ENCODE results near the gene KDM5B. TPM values are rescaled to one million over a fixed set of nuclear protein-coding genes. Genes with fewer than 3 reads are reported as not detected.

Gene KDM5B
- total RNA-seq, 1 donor from 2014 or later: 93.4 TPM

- Histone ChIP-seq H3K9me3 (ENCODE audit: control insufficient read depth in 3 of 3, low read length in 3 of 3) (no peaks in the 10 kb centered on the region), H3K4me3 (ENCODE audit: low read length in 3 of 3) (no peak overlapping the region), H3K36me3 (ENCODE audit: control insufficient read depth in 3 of 3, insufficient read depth in 3 of 3, low read length in 3 of 3) (no peaks in the 10 kb centered on the region), H3K27me3 (ENCODE audit: control insufficient read depth in 3 of 3, insufficient read depth in 3 of 3, low read length in 3 of 3) (peaks cover 0 to 9% (median 0%) of the 10 kb centered on the region in 3 donors), H3K4me1 (ENCODE audit: control insufficient read depth in 3 of 3, insufficient read depth in 3 of 3, low read length in 3 of 3) (peaks cover 6 to 13% (median 8%) of the 10 kb centered on the region in 3 donors), H3K27ac (ENCODE audit: low read depth, low read length) (no peak overlapping the region), H3K9ac (ENCODE audit: low read depth in 1 of 3, low read length in 3 of 3) (no peak overlapping the region)
Measured at GRCh38 chr1:202815120-202815519, 6.9 kb upstream of the KDM5B start.

- peaks cover 10 to 19% (median 15%) of the 10 kb centered on the region in 3 donors for H3K4me1 ChIP-seq (ENCODE audit: control insufficient read depth in 3 of 3, insufficient read depth in 3 of 3, low read length in 3 of 3)
- no peaks in the 10 kb centered on the region for H3K9me3 ChIP-seq (ENCODE audit: control insufficient read depth in 3 of 3, low read length in 3 of 3)
- H3K27me3 ChIP-seq (ENCODE audit: control insufficient read depth in 3 of 3, insufficient read depth in 3 of 3, low read length in 3 of 3): peaks cover 0 to 15% (median 0%) of the 10 kb centered on the region in 3 donors
- no peaks in the 10 kb centered on the region for H3K36me3 ChIP-seq (ENCODE audit: control insufficient read depth in 3 of 3, insufficient read depth in 3 of 3, low read length in 3 of 3)
- H3K27ac ChIP-seq (ENCODE audit: low read depth, low read length): no peak overlapping the region
- H3K9ac ChIP-seq (ENCODE audit: low read depth in 1 of 3, low read length in 3 of 3): no peak overlapping the region
- no peak overlapping the region for H3K4me3 ChIP-seq (ENCODE audit: low read length in 3 of 3)
Measured at GRCh38 chr1:202812176-202813026, 4.2 kb upstream of the KDM5B start.

GRCh38 chr1:202811296-202812175, 3.3 kb upstream of the KDM5B start:
- Histone ChIP-seq H3K27ac (ENCODE audit: low read depth, low read length) (no peak overlapping the region), H3K4me3 (ENCODE audit: low read length in 3 of 3) (peak overlapping the region; percentile 80 to 90 (median 82)), H3K9ac (ENCODE audit: low read depth in 1 of 3, low read length in 3 of 3) (peak overlapping the region; percentile 68 to 88 (median 75)), H3K4me1 (ENCODE audit: control insufficient read depth in 3 of 3, insufficient read depth in 3 of 3, low read length in 3 of 3) (peaks cover 16 to 19% (median 18%) of the 10 kb centered on the region in 3 donors), H3K36me3 (ENCODE audit: control insufficient read depth in 3 of 3, insufficient read depth in 3 of 3, low read length in 3 of 3) (no peaks in the 10 kb centered on the region), H3K9me3 (ENCODE audit: control insufficient read depth in 3 of 3, low read length in 3 of 3) (no peaks in the 10 kb centered on the region), H3K27me3 (ENCODE audit: control insufficient read depth in 3 of 3, insufficient read depth in 3 of 3, low read length in 3 of 3) (peaks cover 0 to 15% (median 0%) of the 10 kb centered on the region in 3 donors)

GRCh38 chr1:202810615-202811295, 2.5 kb upstream of the KDM5B start, which contains the start of gene PCAT6:
PCAT6 (plus strand) TSS chr1:202810954.
- no peaks in the 10 kb centered on the region for H3K9me3 ChIP-seq (ENCODE audit: control insufficient read depth in 3 of 3, low read length in 3 of 3)

GRCh38 chr1:202810193-202810614, 2.0 kb upstream of the KDM5B start:
- H3K4me3 ChIP-seq (ENCODE audit: low read length in 3 of 3): peak overlapping the region; percentile 80 to 90 (median 82)
- H3K27me3 ChIP-seq (ENCODE audit: control insufficient read depth in 3 of 3, insufficient read depth in 3 of 3, low read length in 3 of 3): peaks cover 0 to 15% (median 0%) of the 10 kb centered on the region in 3 donors
- no peaks in the 10 kb centered on the region for H3K9me3 ChIP-seq (ENCODE audit: control insufficient read depth in 3 of 3, low read length in 3 of 3)
- H3K9ac ChIP-seq (ENCODE audit: low read depth in 1 of 3, low read length in 3 of 3): peak overlapping the region; percentile 75 to 89 (median 88)
- no peaks in the 10 kb centered on the region for H3K36me3 ChIP-seq (ENCODE audit: control insufficient read depth in 3 of 3, insufficient read depth in 3 of 3, low read length in 3 of 3)
- peak overlapping the region; percentile 75 for H3K27ac ChIP-seq (ENCODE audit: low read depth, low read length)
- peaks cover 18 to 23% (median 19%) of the 10 kb centered on the region in 3 donors for H3K4me1 ChIP-seq (ENCODE audit: control insufficient read depth in 3 of 3, insufficient read depth in 3 of 3, low read length in 3 of 3)

More at GRCh38 chr1:202810615-202811295, 2.5 kb upstream of the KDM5B start, which contains the start of gene PCAT6:
- Histone ChIP-seq H3K4me3 (ENCODE audit: low read length in 3 of 3) (peak within 1 kb of the TSS; percentile 80 to 90 (median 82)), H3K9ac (ENCODE audit: low read depth in 1 of 3, low read length in 3 of 3) (peak within 1 kb of the TSS; percentile 75 to 89 (median 88)), H3K4me1 (ENCODE audit: control insufficient read depth in 3 of 3, insufficient read depth in 3 of 3, low read length in 3 of 3) (peaks cover 18 to 21% (median 19%) of the 10 kb centered on the region in 3 donors), H3K27me3 (ENCODE audit: control insufficient read depth in 3 of 3, insufficient read depth in 3 of 3, low read length in 3 of 3) (peaks cover 0 to 15% (median 0%) of the 10 kb centered on the region in 3 donors), H3K27ac (ENCODE audit: low read depth, low read length) (peak within 1 kb of the TSS; percentile 75), H3K36me3 (ENCODE audit: control insufficient read depth in 3 of 3, insufficient read depth in 3 of 3, low read length in 3 of 3) (no peaks in the 10 kb centered on the region)

- peaks cover 18 to 23% (median 19%) of the 10 kb centered on the region in 3 donors for H3K4me1 ChIP-seq (ENCODE audit: control insufficient read depth in 3 of 3, insufficient read depth in 3 of 3, low read length in 3 of 3)
- H3K9me3 ChIP-seq (ENCODE audit: control insufficient read depth in 3 of 3, low read length in 3 of 3): no peaks in the 10 kb centered on the region
- no peak overlapping the region for H3K27ac ChIP-seq (ENCODE audit: low read depth, low read length)
- peak overlapping the region in 2 of 3 donors; percentile 88 to 89 for H3K9ac ChIP-seq (ENCODE audit: low read depth in 1 of 3, low read length in 3 of 3)
- peak overlapping the region in 2 of 3 donors; percentile 80 to 90 for H3K4me3 ChIP-seq (ENCODE audit: low read length in 3 of 3)
- peaks cover 0 to 15% (median 0%) of the 10 kb centered on the region in 3 donors for H3K27me3 ChIP-seq (ENCODE audit: control insufficient read depth in 3 of 3, insufficient read depth in 3 of 3, low read length in 3 of 3)
- H3K36me3 ChIP-seq (ENCODE audit: control insufficient read depth in 3 of 3, insufficient read depth in 3 of 3, low read length in 3 of 3): no peaks in the 10 kb centered on the region
Measured at GRCh38 chr1:202809597-202810159, 1.5 kb upstream of the KDM5B start.

- Histone ChIP-seq H3K4me1 (ENCODE audit: control insufficient read depth in 3 of 3, insufficient read depth in 3 of 3, low read length in 3 of 3) (peaks cover 18 to 23% (median 19%) of the 10 kb centered on the region in 3 donors), H3K9me3 (ENCODE audit: control insufficient read depth in 3 of 3, low read length in 3 of 3) (no peaks in the 10 kb centered on the region), H3K4me3 (ENCODE audit: low read length in 3 of 3) (peak overlapping the region; percentile 80 to 95 (median 85)), H3K9ac (ENCODE audit: low read depth in 1 of 3, low read length in 3 of 3) (peak overlapping the region; percentile 51 to 92 (median 79)), H3K27me3 (ENCODE audit: control insufficient read depth in 3 of 3, insufficient read depth in 3 of 3, low read length in 3 of 3) (peaks cover 0 to 12% (median 0%) of the 10 kb centered on the region in 3 donors), H3K27ac (ENCODE audit: low read depth, low read length) (peak overlapping the region; percentile 58), H3K36me3 (ENCODE audit: control insufficient read depth in 3 of 3, insufficient read depth in 3 of 3, low read length in 3 of 3) (no peaks in the 10 kb centered on the region)
Measured at GRCh38 chr1:202807451-202807925, 733 bp downstream of the KDM5B start.

- Histone ChIP-seq H3K4me1 (ENCODE audit: control insufficient read depth in 3 of 3, insufficient read depth in 3 of 3, low read length in 3 of 3) (peaks cover 18 to 23% (median 19%) of the 10 kb centered on the region in 3 donors), H3K27me3 (ENCODE audit: control insufficient read depth in 3 of 3, insufficient read depth in 3 of 3, low read length in 3 of 3) (peaks cover 0 to 10% (median 0%) of the 10 kb centered on the region in 3 donors), H3K27ac (ENCODE audit: low read depth, low read length) (peak overlapping the region; percentile 30), H3K36me3 (ENCODE audit: control insufficient read depth in 3 of 3, insufficient read depth in 3 of 3, low read length in 3 of 3) (no peaks in the 10 kb centered on the region), H3K9me3 (ENCODE audit: control insufficient read depth in 3 of 3, low read length in 3 of 3) (no peaks in the 10 kb centered on the region), H3K9ac (ENCODE audit: low read depth in 1 of 3, low read length in 3 of 3) (peak overlapping the region; percentile 65 to 79 (median 75)), H3K4me3 (ENCODE audit: low read length in 3 of 3) (peak overlapping the region; percentile 75 to 95 (median 85))
Measured at GRCh38 chr1:202806845-202807450, 1.3 kb downstream of the KDM5B start.

Data from skeletal muscle tissue (tissue), 4 donors.